GM10847 (cell line): Measurements from ENCODE around the gene KCND1.

ENCODE experiments used
- POLR2A ChIP-seq: IDR thresholded peaks from 2 replicates; pipeline ENCODE4 v1.6.1; 2011; ENCODE audit not compliant: insufficient read length; ENCODE audit errors: extremely low read depth

KCND1 gene

DNA sequence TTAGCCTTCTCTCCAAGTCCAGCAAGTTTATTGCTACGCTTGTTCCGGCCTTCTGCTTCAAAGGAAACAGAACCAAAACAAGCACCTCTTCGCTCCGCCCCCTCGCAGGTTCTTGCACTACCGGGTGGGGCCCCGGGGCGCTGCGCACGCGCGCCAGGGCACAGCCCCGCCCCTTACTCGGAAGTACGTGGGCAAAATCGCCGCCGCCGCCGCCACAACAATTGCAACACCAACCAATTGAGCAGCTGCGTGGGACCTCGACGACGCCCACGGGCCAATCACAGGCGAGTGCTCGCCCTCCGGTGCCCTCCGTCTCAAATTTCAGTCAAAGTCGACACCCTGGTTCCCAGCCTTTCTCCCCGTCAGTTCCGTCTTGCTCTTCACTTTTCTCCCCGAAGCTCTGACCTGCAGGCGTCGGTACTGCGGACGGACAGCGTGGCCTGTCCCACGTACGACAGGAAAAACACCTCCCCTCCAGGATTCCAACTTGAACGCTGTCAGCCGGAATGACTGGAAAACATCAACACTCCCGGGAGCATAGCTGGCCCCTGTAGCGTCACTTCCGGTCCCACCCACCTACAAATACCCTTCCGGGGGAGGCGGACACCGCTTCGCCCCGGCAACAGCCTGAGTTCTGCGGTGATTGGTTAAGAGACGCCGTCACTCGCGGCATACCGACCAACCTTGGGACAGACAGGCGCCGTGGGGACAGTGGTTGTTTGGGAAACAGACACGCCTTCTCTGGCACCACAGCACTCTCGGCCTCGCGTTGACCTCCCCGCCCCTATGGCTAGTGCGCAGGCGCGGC is 13.6 kb downstream of the KCND1 start:
- TF ChIP-seq POLR2A, result no peak

DNA sequence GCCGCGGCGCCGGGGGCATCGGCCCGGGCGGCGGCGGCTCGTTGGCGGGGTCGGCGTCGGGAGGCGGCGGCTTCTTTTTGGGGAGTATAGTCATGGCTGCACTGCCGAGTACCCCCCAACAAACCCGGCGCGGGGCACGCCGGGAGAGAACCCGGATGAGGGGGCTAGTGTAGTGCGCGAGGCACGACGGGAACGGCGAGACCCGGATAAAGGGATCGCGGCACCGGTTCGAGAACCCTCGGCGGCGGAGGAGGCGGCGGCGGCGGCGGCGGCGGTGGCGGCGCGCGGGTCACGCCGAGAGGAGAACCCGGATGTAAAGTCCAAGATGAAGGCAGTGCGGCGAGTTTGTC is 14.2 kb downstream of the KCND1 start, which contains the start of gene OTUD5:
TSS of gene OTUD5 (minus strand) at position 131 of the 350 bp plus-strand sequence. CDS start at position 94, 37 bp downstream.
- TF ChIP-seq POLR2A, result no peak

DNA sequence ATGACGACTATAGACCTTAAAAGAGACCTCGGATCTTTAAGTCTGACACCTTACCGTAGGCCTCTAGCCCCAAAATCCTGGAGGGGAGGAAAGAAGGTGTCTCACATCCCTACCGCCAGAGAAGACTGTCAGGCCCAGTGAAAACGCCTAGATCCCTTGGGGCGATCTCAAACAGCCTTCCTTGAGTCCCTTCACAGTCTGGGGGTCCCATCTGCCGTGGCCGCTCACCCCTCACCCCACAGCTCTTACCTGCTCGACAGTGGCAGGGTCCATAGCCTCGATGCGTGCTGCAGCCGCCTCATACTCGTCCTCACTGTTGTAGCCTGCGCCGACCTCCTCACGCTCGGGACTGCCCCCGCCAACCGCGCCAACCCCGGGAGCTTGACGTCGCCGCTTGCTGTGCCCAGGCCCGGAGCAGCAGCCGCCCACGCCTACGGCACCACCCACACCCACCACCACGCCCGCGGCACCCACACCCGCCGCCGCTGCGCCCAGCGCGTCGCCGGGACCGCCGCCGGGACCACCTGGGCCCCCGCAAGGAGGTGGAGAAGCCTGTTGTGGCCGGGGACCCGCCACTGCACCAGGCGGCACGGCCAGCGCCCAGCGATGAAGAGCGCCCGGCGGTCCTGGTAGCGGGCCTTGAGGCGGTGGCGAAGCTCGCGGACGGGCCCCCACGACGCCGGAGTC is 14.8 kb downstream of the KCND1 start:
- no peak for TF ChIP-seq POLR2A

DNA sequence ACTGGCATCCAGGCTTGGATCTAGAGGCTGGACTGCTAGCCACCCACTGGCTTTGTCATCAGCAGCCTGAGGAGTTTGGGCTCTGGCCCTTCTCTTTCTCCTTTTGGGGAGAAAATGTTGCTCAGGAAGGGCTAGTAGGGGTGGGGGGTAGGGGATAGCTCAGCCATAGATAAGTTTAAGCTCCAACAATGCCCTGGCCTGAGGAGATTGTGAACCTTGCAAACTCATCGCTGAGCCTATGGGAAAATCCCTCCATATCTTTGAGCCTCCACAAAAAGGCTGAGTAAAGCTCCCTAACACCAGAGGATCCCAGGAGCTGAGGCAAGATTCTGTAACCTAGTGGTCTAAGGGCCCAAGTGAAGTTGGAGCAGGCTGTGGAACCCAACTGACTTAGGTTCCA is 23.1 kb downstream of the KCND1 start:
- TF ChIP-seq POLR2A, result no peak

DNA sequence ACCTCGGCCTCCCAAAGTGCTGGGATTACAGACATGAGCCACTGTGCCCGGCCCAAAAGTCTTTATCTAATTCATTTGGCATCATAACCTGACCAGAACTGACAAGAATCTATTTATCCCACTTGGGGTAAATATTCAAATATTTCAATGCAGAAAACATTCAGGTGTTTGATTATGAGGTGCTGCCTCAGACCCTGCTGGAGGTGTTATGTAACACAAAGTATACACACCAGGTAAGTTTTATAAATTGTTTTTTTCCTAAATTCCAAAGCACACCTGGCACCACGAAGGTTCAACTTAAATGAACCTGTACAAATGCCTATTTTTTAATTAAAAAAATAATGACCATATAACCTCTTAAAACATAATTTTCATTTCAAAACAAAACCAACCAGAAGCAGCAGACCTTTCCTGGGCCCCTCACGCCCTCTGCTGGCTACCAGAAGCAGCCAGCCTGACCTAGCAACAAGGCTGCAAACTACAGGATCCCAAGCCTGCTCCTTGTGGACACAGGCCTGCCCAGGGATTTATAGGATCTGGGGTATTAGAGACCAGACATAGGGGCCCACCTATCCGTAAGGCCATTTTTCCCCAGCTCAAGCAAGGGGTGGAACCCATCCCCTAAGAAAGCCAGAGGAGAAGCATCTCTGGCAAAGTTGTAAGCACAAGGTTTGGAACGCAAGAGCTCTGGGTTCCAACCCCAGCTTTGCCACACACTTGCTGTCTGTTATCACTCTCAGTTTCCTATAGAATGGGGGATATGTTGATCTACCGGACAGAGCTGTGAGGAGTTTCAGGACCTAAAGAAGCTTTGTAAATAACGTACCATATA is 25.9 kb downstream of the KCND1 start:
- no peak for TF ChIP-seq POLR2A

DNA sequence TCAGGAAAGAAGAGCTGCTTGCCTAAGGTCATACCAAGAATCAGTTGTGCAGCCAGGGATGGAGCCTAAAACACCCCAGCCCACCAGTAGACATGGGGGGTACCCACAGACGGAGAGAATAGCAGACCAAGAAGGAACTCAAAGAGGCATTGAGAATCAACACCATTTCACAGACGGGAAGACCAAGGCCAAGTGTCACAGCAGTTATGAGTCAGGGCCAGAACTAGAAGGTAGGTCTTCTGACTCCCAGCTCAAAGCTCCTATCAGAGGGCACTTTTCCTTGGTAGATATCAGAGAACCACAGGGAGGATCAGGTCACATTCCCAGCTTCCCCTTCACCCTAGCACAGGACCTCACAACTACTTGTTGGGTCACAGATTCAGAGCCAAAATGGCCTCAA is 28.7 kb downstream of the KCND1 start:
- TF ChIP-seq POLR2A, result no peak

- TF ChIP-seq POLR2A, result no peak
These were observed 31.2 kb downstream of the KCND1 start for GRCh38 chrX:48940404-48940955.

DNA sequence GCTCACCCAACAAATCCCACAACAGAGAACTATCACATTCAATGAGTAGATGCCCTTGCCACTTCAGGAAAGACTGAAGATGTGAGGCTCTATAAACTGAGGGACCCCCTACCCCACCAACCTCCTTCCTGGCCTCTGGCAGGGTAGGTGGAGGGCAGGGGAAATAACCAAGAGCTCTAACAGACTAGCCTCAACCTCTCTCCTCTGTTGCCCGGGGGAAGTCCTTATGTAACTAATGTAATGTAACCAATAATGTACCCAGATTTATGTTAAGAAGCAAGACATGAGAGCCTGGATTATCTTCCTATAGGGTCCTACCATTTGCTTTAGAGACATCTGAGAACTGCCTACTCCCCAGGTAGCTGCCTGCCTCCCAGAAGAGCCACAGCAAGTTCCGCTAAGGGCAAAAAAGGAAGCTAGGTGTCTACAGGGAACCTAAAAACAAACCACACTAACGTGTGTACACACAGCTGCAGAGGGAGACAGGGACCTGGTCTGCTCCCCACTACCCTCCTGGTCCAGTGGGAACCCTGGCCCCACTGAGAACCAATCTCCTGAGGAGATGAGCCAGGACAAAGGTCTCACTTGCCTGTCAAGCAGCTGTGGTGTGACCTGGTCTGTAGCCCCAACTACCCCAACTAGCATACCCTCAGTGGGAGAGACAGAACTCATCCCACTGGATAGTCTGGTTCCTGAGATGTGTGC is 32.0 kb downstream of the KCND1 start:
- no peak for TF ChIP-seq POLR2A

GRCh38 chrX:48938721-48939425 is 32.8 kb downstream of the KCND1 start:
- TF ChIP-seq POLR2A, result no peak

DNA sequence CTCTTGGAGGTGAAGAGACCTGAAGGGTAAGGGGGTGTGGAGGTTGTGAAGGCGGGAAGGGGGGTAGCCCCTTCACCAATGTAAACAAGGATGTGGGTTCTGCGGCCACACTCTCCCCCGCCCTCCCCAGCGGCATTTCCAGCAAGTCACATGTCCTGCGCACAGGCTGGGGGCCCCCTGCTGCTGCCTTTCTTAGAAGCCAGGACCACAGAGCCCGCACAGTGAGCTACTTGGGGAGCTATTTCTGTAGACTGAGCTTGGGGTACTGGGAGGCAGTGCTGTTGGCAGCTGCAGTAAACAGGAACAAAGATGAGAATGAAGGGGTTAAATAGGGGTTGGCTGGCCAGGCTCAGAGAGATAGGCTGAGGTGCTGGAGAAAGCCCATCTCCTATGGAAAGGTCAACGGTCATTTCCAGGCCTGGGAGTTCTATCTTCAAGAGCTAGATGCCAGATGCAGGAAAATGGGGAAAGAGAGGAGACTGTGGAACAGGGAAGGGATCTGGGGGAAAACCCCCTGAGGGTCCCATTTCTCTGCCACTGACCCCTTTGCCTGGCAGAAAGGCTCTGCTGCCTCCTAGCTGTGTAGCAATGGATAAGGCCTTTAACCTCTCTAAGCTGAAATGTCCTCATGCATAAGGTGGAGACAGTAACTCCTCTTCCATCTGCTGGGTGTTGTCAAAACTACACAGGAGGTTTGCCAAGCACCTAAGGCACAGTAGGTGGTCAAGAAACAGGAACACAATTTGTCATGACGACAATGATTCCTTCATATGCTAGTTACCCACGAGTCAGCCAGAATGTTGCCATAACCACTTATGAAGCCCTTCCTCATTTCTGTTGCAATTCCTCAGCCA is 34.4 kb downstream of the KCND1 start:
- peak; percentile 15 for TF ChIP-seq POLR2A

- no peak for TF ChIP-seq POLR2A
These were observed 35.1 kb downstream of the KCND1 start for GRCh38 chrX:48936429-48937053.

DNA sequence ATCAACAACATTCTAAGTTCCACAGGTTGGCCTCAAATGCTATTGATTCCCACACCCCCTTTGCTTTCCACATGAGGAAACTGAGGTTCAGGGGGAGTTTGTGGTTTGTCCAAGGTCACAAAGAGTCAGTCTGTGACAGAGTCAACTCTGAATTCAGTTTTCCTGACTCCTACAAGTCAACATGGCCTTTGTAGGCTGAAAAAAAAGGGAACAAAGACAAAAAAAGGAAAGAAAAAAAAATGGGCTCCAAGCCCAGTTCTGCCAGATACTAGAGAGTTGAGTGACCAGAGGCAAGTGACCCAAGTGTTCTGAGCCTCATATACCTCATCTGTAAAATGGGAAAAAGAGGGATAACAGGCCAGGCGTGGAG is 36.4 kb downstream of the KCND1 start:
- no peak for TF ChIP-seq POLR2A
